HG02970 (cell line): ENCODE measurements around the gene MESP2.
"Not testable (repeated sequence)": the region's sequence is repeated elsewhere in the genome, so short reads cannot be mapped to it uniquely, and the experiment has no call there.

ENCODE experiments used
- ATAC-seq: cut with Tn5 transposase; IDR thresholded peaks from one replicate; pipeline ENCODE4 v1.9.1; 2021; ENCODE audit warnings: mild to moderate bottlenecking, moderate library complexity, moderate number of reproducible peaks; ENCODE audit not compliant: unreplicated experiment, low FRiP score

Gene MESP2

GRCh38 chr15:89777782-89778380 is 1.7 kb downstream of the MESP2 start:
- no peak for ATAC-seq

- ATAC-seq = no peak
Measured at GRCh38 chr15:89778861-89779260, 2.7 kb downstream of the MESP2 start.

GRCh38 chr15:89780601-89781000 is 4.5 kb downstream of the MESP2 start:
- no peak for ATAC-seq

- ATAC-seq = no peak
Measured at GRCh38 chr15:89781055-89781454, 4.9 kb downstream of the MESP2 start.

GRCh38 chr15:89781891-89782618 is 5.9 kb downstream of the MESP2 start:
- no peak for ATAC-seq

- not testable (repeated sequence) for ATAC-seq
Measured at GRCh38 chr15:89782619-89782950, 6.5 kb downstream of the MESP2 start.

- ATAC-seq = no peak
Measured at GRCh38 chr15:89783111-89783860, 7.2 kb downstream of the MESP2 start.

- ATAC-seq = no peak
Measured at GRCh38 chr15:89783861-89784685, 7.9 kb downstream of the MESP2 start.

- ATAC-seq = no peak
Measured at GRCh38 chr15:89784686-89784960, 8.5 kb downstream of the MESP2 start.

- ATAC-seq = no peak
Measured at GRCh38 chr15:89785064-89785773, 9.1 kb downstream of the MESP2 start.

GRCh38 chr15:89785774-89786140 is 9.6 kb downstream of the MESP2 start:
- ATAC-seq = no peak

GRCh38 chr15:89787944-89788343 is 11.8 kb downstream of the MESP2 start:
- no peak for ATAC-seq

GRCh38 chr15:89788585-89788984 is 12.5 kb downstream of the MESP2 start:
- not testable (repeated sequence) for ATAC-seq

GRCh38 chr15:89790206-89790605 is 14.1 kb downstream of the MESP2 start:
- no peak for ATAC-seq

GRCh38 chr15:89790661-89791060 is 14.5 kb downstream of the MESP2 start:
- ATAC-seq = no peak

GRCh38 chr15:89792106-89792805 is 16.1 kb downstream of the MESP2 start:
- no peak for ATAC-seq

- no peak for ATAC-seq
Measured at GRCh38 chr15:89794627-89795241, 18.6 kb downstream of the MESP2 start.

- no peak for ATAC-seq
Measured at GRCh38 chr15:89795996-89796395, 19.9 kb downstream of the MESP2 start.

- no peak for ATAC-seq
Measured at GRCh38 chr15:89797678-89798201, 21.6 kb downstream of the MESP2 start.
